Endodermal cell (in vitro differentiated cells): ENCODE measurements around the gene KHDRBS2. TPM values are rescaled to one million over a fixed set of nuclear protein-coding genes. Genes with fewer than 3 reads are reported as not detected.

ENCODE experiments used
- DNase-seq: peaks from one replicate; pipeline ENCODE4 v3.0.0-alpha.2; 2017
- H3K27ac ChIP-seq: 2 replicates; pipeline ENCODE4 v1.5.1; 2013; ENCODE audit warnings: mild to moderate bottlenecking, low read depth, low read length, moderate library complexity
- H3K27me3 ChIP-seq: 2 replicates; pipeline ENCODE4 v1.6.1; 2013; ENCODE audit warnings: mild to moderate bottlenecking, low read length, moderate library complexity; ENCODE audit not compliant: insufficient read depth, control insufficient read depth, poor library complexity, severe bottlenecking
- H3K36me3 ChIP-seq: 2 replicates; pipeline ENCODE4 v1.7.0; 2013; ENCODE audit warnings: mild to moderate bottlenecking, low read length, moderate library complexity; ENCODE audit not compliant: control insufficient read depth, insufficient read depth
- H3K4me1 ChIP-seq: one replicate; pipeline ENCODE4 v1.7.0; 2013; ENCODE audit warnings: low read length; ENCODE audit not compliant: control insufficient read depth, insufficient read depth
- H3K4me3 ChIP-seq: 2 replicates; pipeline ENCODE4 v1.5.1; 2013; ENCODE audit warnings: mild to moderate bottlenecking, low read length, moderate library complexity
- H3K9ac ChIP-seq: 2 replicates; pipeline ENCODE4 v1.6.1; 2013; ENCODE audit warnings: mild to moderate bottlenecking, low read length, moderate library complexity; ENCODE audit not compliant: poor library complexity, severe bottlenecking; ENCODE audit errors: extremely low read depth
- H3K9me3 ChIP-seq: 2 replicates; pipeline ENCODE4 v1.6.1; 2013; ENCODE audit warnings: mild to moderate bottlenecking, low read length, moderate library complexity; ENCODE audit not compliant: control insufficient read depth
- H3K27ac Mint-ChIP-seq: 2 replicates; pipeline ENCODE4 v1.8.0; 2020; ENCODE audit warnings: mixed read lengths
- H3K27me3 Mint-ChIP-seq: 2 replicates; pipeline ENCODE4 v1.8.0; 2021; ENCODE audit warnings: mild to moderate bottlenecking, mixed read lengths; ENCODE audit not compliant: insufficient read depth
- H3K36me3 Mint-ChIP-seq: 2 replicates; pipeline ENCODE4 v1.8.0; 2020; ENCODE audit warnings: low read depth, mixed read lengths
- H3K4me1 Mint-ChIP-seq: 2 replicates; pipeline ENCODE4 v1.8.0; 2020; ENCODE audit warnings: mixed read lengths
- H3K4me3 Mint-ChIP-seq: 2 replicates; pipeline ENCODE4 v1.8.0; 2020; ENCODE audit warnings: mild to moderate bottlenecking, moderate library complexity, mixed read lengths
- H3K9me3 Mint-ChIP-seq: 2 replicates; pipeline ENCODE4 v1.8.0; 2020; ENCODE audit warnings: mild to moderate bottlenecking, mixed read lengths
- CTCF ChIP-seq: fragments of 200-600 bp; sonication (generic); conservative IDR thresholded peaks from 2 replicates; pipeline ENCODE4 v1.5.0; 2021; ENCODE audit warnings: antibody characterized with exemption, mild to moderate bottlenecking
- WGBS, 2 experiments: methylation state at CpG; one replicate each; pipeline versions ENCODE4 v1.1.5 to v1.1.7; 2013; ENCODE audit warnings: missing lambda C conversion rate in 2 of 2, mixed read lengths in 1 of 2; ENCODE audit not compliant: insufficient coverage in 1 of 2, insufficient read length in 1 of 2; 5-methylcytosine and 5-hydroxymethylcytosine counted together
- total RNA-seq, 2 donors: library from RNA; stranded (reverse); fragmentation: NEBNext Ultra II Directional in 1 of 2; extraction: Animal tissue kit (Norgen Biotek cat#: 25700) in 1 of 2; gene quantifications; 2 replicates in 1 of 2; 3 replicates in 1 of 2; pipeline ENCODE4 v1.2.1, GENCODE V29; 2021

The KHDRBS2 gene
- total RNA-seq, 2 donors from 2014 or later: 11.4 to 29.0 TPM

- Histone ChIP-seq H3K27me3 (no peaks in the 10 kb centered on the region), H3K4me3 (no peak overlapping the region), H3K27ac (no peak overlapping the region), H3K4me1 (no peaks in the 10 kb centered on the region), H3K36me3 (no peaks in the 10 kb centered on the region), H3K9ac (no peak overlapping the region), H3K9me3 (no peaks in the 10 kb centered on the region)
- Mint-ChIP-seq H3K9me3 (peaks cover 3% of the 10 kb centered on the region), H3K4me3 (no peak overlapping the region), H3K27ac (no peak overlapping the region), H3K36me3 (no peaks in the 10 kb centered on the region), H3K27me3 (no peaks in the 10 kb centered on the region), H3K4me1 (no peaks in the 10 kb centered on the region)
- WGBS, 2 experiments: no CpG with 5 or more reads among the region's 1 CpG
- no peak for TF ChIP-seq CTCF
- no peak for DNase-seq
Measured at GRCh38 chr6:61950811-61951210, 335.2 kb downstream of the KHDRBS2 start.

GRCh38 chr6:61949971-61950370 is 336.1 kb downstream of the KHDRBS2 start:
- H3K4me3 ChIP-seq: no peak overlapping the region
- no peaks in the 10 kb centered on the region for H3K36me3 Mint-ChIP-seq

GRCh38 chr6:61949161-61949560 is 336.9 kb downstream of the KHDRBS2 start:
- H3K4me1 Mint-ChIP-seq: no peaks in the 10 kb centered on the region
- H3K9me3 ChIP-seq: no peaks in the 10 kb centered on the region

More at GRCh38 chr6:61949971-61950370, 336.1 kb downstream of the KHDRBS2 start:
- H3K4me1 ChIP-seq: no peaks in the 10 kb centered on the region
- no peaks in the 10 kb centered on the region for H3K36me3 ChIP-seq
- Mint-ChIP-seq H3K4me1 (no peaks in the 10 kb centered on the region), H3K27ac (no peak overlapping the region), H3K27me3 (no peaks in the 10 kb centered on the region), H3K4me3 (no peak overlapping the region), H3K9me3 (no peaks in the 10 kb centered on the region)
- H3K27me3 ChIP-seq: no peaks in the 10 kb centered on the region
- no peak for DNase-seq
- H3K9ac ChIP-seq: no peak overlapping the region
- no peak for TF ChIP-seq CTCF
- no peak overlapping the region for H3K27ac ChIP-seq
- no peaks in the 10 kb centered on the region for H3K9me3 ChIP-seq
- 100% methylated on average over 1 of the region's 1 CpG; no CpG with 5 or more reads in 1 of the 2 experiments for WGBS, 2 experiments

More at GRCh38 chr6:61949161-61949560, 336.9 kb downstream of the KHDRBS2 start:
- Mint-ChIP-seq H3K27me3 (no peaks in the 10 kb centered on the region), H3K9me3 (no peaks in the 10 kb centered on the region), H3K4me3 (no peak overlapping the region), H3K27ac (no peak overlapping the region), H3K36me3 (no peaks in the 10 kb centered on the region)
- Histone ChIP-seq H3K36me3 (no peaks in the 10 kb centered on the region), H3K4me3 (no peak overlapping the region), H3K27me3 (no peaks in the 10 kb centered on the region), H3K9ac (no peak overlapping the region), H3K4me1 (no peaks in the 10 kb centered on the region), H3K27ac (no peak overlapping the region)
- TF ChIP-seq CTCF: no peak
- DNase-seq: no peak
